Stimulated activated CD4-positive, alpha-beta T cell treated with anti-CD3 and anti-CD28 coated beads, TNF-alpha, amount 100 ng/mL, for 4 hours (primary cell): ENCODE results near the gene UBASH3B.
"Not testable (repeated sequence)": the region's sequence is repeated elsewhere in the genome, so short reads cannot be mapped to it uniquely, and the experiment has no call there.

Experiments
- DNase-seq, 3 experiments: peaks; one replicate each; pipeline ENCODE4 v3.0.0-alpha.2; 2020; ENCODE audit warnings: low read depth in 3 of 3

Gene UBASH3B

GRCh38 chr11:122707901-122708300, 52.4 kb downstream of the UBASH3B start:
- DNase-seq: no peak

GRCh38 chr11:122709039-122709760, 53.7 kb downstream of the UBASH3B start:
- no peak for DNase-seq

- DNase-seq: no peak
Observed at GRCh38 chr11:122711362-122711761, 55.8 kb downstream of the UBASH3B start.

- DNase-seq: no peak
Observed at GRCh38 chr11:122711831-122712381, 56.4 kb downstream of the UBASH3B start.

- DNase-seq: no peak
Observed at GRCh38 chr11:122714004-122714403, 58.5 kb downstream of the UBASH3B start.

- no peak for DNase-seq
Observed at GRCh38 chr11:122714484-122714883, 59.0 kb downstream of the UBASH3B start.

- DNase-seq: no peak
Observed at GRCh38 chr11:122715548-122716440, 60.3 kb downstream of the UBASH3B start.

- DNase-seq: no peak
Observed at GRCh38 chr11:122717264-122717867, 61.8 kb downstream of the UBASH3B start.

GRCh38 chr11:122720107-122720881, 64.8 kb downstream of the UBASH3B start:
- DNase-seq: no peak

GRCh38 chr11:122721201-122721963, 65.9 kb downstream of the UBASH3B start:
- DNase-seq: no peak

GRCh38 chr11:122721964-122722266, 66.4 kb downstream of the UBASH3B start:
- no peak for DNase-seq

- DNase-seq: no peak
Observed at GRCh38 chr11:122723106-122723505, 67.6 kb downstream of the UBASH3B start.

GRCh38 chr11:122723576-122723975, 68.1 kb downstream of the UBASH3B start:
- no peak for DNase-seq

GRCh38 chr11:122724520-122724919, 69.0 kb downstream of the UBASH3B start:
- no peak for DNase-seq

GRCh38 chr11:122726028-122726427, 70.5 kb downstream of the UBASH3B start:
- DNase-seq: no peak

GRCh38 chr11:122727101-122727929, 71.8 kb downstream of the UBASH3B start:
- no peak for DNase-seq

GRCh38 chr11:122728561-122728960, 73.0 kb downstream of the UBASH3B start:
- DNase-seq: no peak

- DNase-seq: no peak
Observed at GRCh38 chr11:122729139-122729538, 73.6 kb downstream of the UBASH3B start.

- not testable (repeated sequence) for DNase-seq
Observed at GRCh38 chr11:122730694-122731093, 75.2 kb downstream of the UBASH3B start.

- DNase-seq: no peak
Observed at GRCh38 chr11:122731500-122731913, 76.0 kb downstream of the UBASH3B start.
